SK-N-MC (cell line): ENCODE measurements around the gene LYPD4.

Experiments
- EZH2 ChIP-seq: fragments of 200-600 bp; sonication (generic); IDR thresholded peaks from one replicate; pipeline ENCODE4 v1.6.1; 2017; ENCODE audit warnings: antibody characterized with exemption
- POLR2AphosphoS5 ChIP-seq: IDR thresholded peaks from 2 replicates; pipeline ENCODE4 v1.6.1; 2012; ENCODE audit warnings: mild to moderate bottlenecking, low read depth, low read length, borderline replicate concordance

- TF ChIP-seq EZH2 (no peak), POLR2AphosphoS5 (no peak)
These were observed 4.6 kb upstream of the LYPD4 start for GRCh38 chr19:41849067-41849466.
